Omental fat pad (tissue), 4 donors: Measurements from ENCODE around the gene ARL6IP1. TPM values are rescaled to one million over a fixed set of nuclear protein-coding genes. Genes with fewer than 3 reads are reported as not detected.

Source experiments
- ATAC-seq: fragments of 150-250 bp; one replicate; pipeline ENCODE4 v1.9.1; 2016; ENCODE audit warnings: mild to moderate bottlenecking, moderate library complexity; ENCODE audit not compliant: low FRiP score
- DNase-seq: peaks from one replicate; pipeline ENCODE4 v3.0.0-alpha.2; 2019; ENCODE audit warnings: low spot score
- total RNA-seq, 4 donors: library from RNA; depleted of rRNA; stranded (reverse); fragments of >200 nt; gene quantifications; one replicate each; pipeline ENCODE4 v1.1.0, GENCODE V29; 2016
- TF ChIP-seq, protein P1 (sequence below), 3 donors: fragments of 450-650 bp; IDR thresholded peaks; one replicate each; pipeline ENCODE4 v1.5.1; 2016 to 2017; ENCODE audit warnings: antibody characterized with exemption in 3 of 3, mild to moderate bottlenecking in 3 of 3, moderate library complexity in 2 of 3

ARL6IP1 gene
- total RNA-seq, 4 donors from 2014 or later: 267 to 358 (median 282) TPM

DNA sequence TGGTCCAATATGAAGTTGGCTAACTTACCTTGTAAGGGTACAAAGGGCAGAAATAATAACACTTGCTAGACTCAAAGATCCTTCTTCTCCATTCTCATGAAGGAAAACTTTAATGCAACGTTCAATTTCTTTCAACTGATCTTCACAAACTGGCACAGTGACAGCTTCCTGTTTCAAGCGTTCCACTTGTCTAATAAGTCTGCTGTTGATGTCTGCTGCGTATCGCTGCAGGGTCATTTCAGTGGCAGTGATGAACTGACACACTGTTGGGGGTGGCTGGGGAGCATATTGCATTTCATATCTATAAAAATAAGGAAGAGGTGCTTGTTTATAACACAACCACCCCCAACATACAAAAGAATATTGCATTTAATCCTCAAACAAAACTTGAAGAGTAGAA lies 33.5 kb upstream of the ARL6IP1 start:
- ATAC-seq: no peak
- DNase-seq: no peak
- TF ChIP-seq, protein P1, sequence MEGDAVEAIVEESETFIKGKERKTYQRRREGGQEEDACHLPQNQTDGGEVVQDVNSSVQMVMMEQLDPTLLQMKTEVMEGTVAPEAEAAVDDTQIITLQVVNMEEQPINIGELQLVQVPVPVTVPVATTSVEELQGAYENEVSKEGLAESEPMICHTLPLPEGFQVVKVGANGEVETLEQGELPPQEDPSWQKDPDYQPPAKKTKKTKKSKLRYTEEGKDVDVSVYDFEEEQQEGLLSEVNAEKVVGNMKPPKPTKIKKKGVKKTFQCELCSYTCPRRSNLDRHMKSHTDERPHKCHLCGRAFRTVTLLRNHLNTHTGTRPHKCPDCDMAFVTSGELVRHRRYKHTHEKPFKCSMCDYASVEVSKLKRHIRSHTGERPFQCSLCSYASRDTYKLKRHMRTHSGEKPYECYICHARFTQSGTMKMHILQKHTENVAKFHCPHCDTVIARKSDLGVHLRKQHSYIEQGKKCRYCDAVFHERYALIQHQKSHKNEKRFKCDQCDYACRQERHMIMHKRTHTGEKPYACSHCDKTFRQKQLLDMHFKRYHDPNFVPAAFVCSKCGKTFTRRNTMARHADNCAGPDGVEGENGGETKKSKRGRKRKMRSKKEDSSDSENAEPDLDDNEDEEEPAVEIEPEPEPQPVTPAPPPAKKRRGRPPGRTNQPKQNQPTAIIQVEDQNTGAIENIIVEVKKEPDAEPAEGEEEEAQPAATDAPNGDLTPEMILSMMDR (IDR thresholded peaks at IDR 0.05): no peak

DNA sequence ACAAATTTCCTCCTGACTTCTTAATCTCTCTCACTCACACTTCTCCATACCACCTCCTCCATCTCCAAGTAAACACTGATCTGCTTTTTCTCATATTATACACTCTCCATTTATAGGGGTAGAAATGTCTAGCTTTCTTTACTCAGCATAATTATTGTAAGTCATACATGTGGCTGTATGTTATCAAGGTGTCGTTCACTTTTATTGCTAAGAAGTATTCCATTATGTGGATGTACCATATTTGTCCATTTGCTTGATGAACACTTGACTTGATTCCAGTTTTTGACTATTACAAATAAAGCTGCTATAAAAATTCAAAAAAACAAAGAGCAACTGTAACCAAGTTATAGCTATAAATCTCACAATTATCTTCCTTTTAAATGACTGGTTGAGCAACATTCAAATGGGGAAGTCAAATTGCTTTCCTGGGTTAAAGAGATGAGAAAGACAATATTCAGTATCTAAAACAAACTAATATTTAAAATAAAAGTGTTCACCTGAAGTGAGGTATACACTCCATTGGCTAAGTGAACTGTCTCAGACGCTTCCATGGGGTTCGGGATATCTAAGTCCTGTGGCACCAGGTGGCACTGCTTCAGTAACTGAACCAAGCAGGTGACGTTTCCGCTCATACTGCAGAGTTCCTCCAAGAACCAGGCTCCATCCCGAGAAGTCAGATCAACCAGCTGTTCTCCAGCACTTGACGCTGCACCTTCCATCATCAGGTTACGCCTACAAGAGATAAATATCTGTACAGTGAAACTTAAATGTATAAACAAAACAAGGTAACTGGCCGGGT lies 32.6 kb upstream of the ARL6IP1 start:
- ATAC-seq: no peak
- TF ChIP-seq, protein P1 (IDR thresholded peaks at IDR 0.05): no peak

DNA sequence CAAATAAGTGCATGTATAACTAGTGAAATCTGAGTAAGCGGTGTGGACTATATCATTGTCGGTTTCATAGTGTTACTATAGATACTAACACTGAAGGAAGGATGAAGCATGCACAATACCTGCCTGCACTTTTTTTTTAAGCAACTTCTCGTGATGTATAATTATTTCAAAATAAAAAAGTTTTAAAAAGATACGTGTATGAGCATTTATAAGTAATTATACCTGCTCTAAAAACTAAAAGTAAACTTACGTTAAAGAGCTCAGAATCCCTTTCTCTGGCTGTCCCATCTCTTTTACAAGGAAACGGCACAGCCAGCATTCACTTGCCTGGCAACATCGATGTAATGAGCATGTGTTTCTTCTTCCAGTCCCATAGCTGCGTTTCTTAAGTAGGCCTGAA lies 31.3 kb upstream of the ARL6IP1 start:
- no peak for ATAC-seq
- TF ChIP-seq, protein P1 (IDR thresholded peaks at IDR 0.05): no peak
- DNase-seq: no peak

More for the DNA sequence above, 32.6 kb upstream of the ARL6IP1 start:
- no peak for DNase-seq

DNA sequence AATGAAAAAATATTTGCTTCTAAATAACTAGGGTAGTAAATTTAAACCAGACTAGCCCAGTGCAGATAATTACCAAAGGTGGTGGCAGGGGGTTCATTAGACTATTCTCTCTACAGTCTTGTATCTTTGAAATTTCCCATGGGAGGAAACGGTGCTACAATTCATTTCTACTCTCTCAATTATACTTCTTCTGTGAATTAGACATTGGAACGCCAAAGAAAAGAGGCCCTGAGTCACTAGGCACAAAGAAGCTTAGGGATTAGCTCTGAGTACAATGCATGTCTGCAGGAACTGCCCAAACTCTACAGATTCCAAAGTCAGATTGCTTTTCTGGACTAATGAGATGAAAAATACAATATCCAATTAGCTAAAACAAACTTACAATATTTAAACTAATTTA lies 30.7 kb upstream of the ARL6IP1 start:
- TF ChIP-seq, protein P1 (IDR thresholded peaks at IDR 0.05): no peak
- ATAC-seq (no peak), DNase-seq (no peak)

DNA sequence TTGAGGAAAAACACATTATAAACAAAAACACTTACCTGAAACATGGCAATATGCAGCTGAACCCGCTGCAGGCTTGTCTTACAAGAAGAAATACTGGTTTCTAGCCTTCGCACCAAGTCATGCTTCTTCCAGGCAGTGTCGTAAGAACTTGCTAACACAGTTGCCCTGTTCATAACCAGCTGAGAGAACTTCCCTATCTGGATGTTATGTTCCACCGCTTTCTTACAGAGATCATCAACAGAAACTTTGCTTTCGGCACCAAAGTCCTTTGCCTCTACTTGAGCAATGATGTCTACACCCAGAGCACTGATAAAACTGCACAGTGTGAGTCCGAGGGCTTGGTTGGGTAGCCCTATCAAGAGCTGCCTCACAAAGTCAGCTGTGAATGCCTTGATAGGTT lies 27.9 kb upstream of the ARL6IP1 start:
- ATAC-seq (no peak), DNase-seq (no peak)
- TF ChIP-seq, protein P1 (IDR thresholded peaks at IDR 0.05): no peak

DNA sequence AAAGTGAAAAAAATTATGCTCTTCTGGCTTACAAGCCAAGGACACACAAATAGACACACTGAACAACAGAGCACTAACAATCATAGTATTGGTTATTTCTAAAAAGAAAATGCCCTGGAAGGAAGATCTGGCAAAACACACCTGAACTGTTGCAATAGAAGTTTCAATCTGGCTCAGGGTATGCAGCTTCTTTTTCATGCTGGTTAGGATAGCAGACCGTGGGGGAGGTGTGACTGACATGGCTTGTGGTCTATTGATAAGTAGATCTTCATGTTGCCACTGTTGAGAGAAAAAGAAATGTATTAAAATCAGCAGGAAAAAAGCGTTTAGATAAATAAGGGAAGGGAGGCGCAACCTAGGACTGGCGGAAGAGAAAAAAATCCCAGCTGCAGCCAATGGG lies 26.5 kb upstream of the ARL6IP1 start:
- TF ChIP-seq, protein P1 (IDR thresholded peaks at IDR 0.05): no peak
- DNase-seq (no peak), ATAC-seq (no peak)

DNA sequence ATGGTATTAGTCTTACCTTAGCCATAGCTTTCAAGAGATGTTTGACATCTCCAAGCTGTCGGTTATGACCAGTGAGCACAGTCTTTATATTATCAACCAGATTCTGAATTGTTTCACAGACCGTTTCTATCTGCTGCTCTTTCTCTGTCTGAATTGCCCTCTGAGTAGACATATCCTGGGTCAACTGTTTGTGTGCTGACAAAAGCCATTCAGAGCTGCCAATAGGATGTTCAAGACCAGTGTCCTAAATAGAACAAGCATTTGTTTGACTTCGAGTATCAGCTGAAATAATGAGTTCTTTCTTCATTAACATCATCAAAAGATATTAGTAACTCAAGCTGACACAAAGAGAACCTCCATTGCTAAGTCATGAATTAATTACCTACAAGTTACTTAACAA lies 14.9 kb upstream of the ARL6IP1 start:
- no peak for ATAC-seq
- DNase-seq: no peak
- TF ChIP-seq, protein P1 (IDR thresholded peaks at IDR 0.05): no peak
